Measurements from ENCODE around the gene NSMCE1.
"Not testable (repeated sequence)": the region's sequence is repeated elsewhere in the genome, so short reads cannot be mapped to it uniquely, and the experiment has no call there.

NSMCE1 gene

GRCh38 chr16:27302126-27302525 is 33.6 kb upstream of the NSMCE1 start:
- DNase-seq (ENCODE audit: low spot score), result no peak

- DNase-seq (ENCODE audit: low spot score), result no peak
Measured at GRCh38 chr16:27301236-27301861, 32.8 kb upstream of the NSMCE1 start.

DNA sequence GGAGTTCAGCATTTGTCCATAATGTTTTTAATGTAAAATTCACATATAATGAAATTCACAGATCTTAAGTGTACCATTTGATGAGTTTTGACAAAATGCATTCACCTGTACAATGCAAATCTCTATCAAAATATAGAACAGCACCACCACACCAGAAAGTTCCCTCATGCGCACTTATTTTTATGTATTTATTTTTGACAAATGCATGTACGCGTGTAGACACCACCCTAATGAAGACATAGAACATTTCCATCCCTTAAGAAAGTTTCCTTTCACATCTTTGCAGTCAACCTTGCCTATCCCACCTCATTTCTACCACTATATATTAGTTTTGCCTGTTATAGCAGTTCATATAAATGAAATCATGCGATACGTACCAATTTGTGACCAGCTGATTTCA is 29.6 kb upstream of the NSMCE1 start:
- DNase-seq (ENCODE audit: low spot score), result no peak

DNA sequence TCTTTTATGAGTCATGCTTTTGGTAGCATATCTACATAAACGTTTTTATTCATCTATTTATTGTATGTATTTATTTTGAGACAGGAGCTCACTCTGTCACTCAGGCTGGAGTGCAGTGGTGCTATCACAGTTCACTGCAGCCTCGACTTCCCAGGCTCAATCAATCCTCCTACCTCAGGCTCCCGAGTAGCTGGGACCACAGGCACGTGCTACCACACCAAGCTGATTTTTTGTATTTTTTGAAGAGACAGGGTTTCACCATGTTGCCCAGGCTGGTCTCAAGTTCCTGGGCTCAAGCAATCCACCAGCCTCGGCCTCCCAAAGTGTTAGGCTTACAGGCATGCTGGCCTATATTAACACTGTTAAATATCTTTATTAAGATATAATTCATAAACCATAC is 24.8 kb upstream of the NSMCE1 start:
- DNase-seq (ENCODE audit: low spot score), result no peak

- no peak for DNase-seq (ENCODE audit: low spot score)
Measured at GRCh38 chr16:27291722-27292240, 23.2 kb upstream of the NSMCE1 start.

DNA sequence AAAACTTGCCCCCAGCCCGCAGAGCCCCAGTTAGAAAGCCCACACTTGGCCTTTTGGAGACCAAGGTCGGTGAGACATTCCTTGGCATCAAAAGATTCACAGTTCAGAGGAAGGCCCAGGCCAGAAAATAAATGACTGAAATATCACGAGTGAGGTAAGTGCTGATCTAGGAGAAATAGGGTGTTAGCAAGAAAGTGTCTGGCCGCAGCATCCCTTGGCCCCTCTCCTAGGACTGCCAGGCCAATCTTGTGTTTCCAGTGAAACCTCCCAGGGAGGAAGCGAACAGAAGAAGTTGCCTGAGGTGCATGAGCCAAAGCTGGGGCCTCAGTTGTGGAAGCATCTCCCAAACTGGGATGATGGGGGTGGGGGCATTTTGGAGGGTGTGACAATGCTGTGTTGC is 22.5 kb upstream of the NSMCE1 start:
- DNase-seq (ENCODE audit: low spot score), result no peak

- no peak for DNase-seq (ENCODE audit: low spot score)
Measured at GRCh38 chr16:27290562-27290961, 22.0 kb upstream of the NSMCE1 start.

DNA sequence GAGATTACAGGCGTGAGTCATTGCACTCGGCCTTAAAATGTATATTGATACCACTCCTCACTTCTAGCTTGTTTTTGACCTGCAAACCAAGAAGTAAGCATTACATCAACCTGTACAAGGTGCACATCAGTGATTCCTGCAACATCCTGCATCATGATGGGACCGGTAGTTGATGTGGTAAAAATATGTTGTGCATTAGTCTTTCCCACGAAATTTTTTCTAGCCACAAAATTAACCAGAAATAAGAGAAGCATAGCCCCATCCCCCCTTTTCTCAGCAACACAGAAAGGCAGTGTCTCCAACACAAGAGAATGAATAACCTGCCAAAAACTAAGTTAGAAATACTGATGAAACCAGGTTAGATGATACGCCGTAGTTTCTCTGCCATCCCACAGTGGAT is 21.1 kb upstream of the NSMCE1 start:
- peak; percentile 36 for DNase-seq (ENCODE audit: low spot score)

DNA sequence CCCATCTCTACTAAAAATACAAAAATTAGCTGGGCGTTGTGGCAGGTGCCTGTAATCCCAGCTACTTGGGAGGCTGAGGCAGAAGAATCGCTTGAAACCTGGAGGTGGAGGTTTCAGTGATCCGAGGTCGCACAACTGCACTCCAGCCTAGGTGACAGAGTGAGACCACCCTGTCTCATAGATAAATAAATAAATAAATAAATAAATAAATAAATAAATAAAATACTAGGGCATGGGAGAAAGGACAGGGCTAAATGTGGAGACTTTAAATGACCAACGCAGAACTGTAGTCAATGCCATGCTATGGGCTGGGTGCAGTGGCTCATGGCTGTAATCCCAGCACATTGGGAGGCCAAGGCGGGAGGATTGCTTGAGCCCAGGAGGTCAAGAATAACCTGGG is 19.7 kb upstream of the NSMCE1 start:
- DNase-seq (ENCODE audit: low spot score), result not testable (repeated sequence)

DNA sequence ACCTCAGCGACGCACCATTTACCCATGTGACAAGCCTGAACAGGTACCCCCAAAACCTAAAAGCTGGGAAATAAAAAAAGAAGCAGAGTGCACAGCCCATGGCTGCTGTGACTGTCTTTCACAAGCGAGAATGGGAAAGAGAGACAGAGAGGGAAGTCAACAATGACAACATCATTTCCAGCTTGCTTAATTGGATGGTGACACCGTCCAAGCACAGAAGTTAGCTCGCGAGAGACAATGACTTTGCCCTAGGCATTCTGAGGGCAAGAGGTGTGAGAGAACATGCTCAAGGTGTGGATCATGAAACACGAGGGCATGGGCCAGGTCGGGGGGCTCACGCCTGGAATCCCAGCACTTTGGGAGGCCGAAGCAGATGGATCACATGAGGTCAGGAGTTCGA is 19.3 kb upstream of the NSMCE1 start:
- DNase-seq (ENCODE audit: low spot score), result no peak

GRCh38 chr16:27287051-27287811 is 18.7 kb upstream of the NSMCE1 start:
- DNase-seq (ENCODE audit: low spot score), result no peak

- DNase-seq (ENCODE audit: low spot score), result no peak
Measured at GRCh38 chr16:27286451-27286850, 17.9 kb upstream of the NSMCE1 start.

DNA sequence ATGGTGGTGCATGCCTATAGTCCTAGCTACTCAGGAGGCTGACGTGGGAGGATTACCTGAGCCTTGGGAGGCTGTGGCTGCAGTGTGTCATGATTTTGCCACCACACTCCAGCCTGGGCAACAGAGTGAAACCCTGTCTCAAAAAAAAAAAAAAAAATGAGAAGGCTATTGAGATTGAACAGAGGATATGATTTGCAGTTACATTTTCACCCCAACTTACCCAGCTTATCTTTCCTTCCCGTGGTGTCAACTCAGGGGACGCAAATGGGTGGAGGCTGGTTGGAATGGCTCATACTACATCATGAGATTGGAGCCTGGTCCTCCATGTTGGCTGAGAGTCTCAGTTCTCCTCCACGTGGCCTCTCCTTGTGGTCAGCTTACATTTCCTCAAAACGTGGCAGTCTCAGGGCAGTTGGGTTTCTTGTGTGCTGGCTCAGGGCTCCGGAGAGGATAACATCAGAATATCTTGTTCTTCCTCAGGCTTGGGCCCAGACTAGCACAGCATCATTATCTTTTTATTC is 17.2 kb upstream of the NSMCE1 start:
- no peak for DNase-seq (ENCODE audit: low spot score)

DNA sequence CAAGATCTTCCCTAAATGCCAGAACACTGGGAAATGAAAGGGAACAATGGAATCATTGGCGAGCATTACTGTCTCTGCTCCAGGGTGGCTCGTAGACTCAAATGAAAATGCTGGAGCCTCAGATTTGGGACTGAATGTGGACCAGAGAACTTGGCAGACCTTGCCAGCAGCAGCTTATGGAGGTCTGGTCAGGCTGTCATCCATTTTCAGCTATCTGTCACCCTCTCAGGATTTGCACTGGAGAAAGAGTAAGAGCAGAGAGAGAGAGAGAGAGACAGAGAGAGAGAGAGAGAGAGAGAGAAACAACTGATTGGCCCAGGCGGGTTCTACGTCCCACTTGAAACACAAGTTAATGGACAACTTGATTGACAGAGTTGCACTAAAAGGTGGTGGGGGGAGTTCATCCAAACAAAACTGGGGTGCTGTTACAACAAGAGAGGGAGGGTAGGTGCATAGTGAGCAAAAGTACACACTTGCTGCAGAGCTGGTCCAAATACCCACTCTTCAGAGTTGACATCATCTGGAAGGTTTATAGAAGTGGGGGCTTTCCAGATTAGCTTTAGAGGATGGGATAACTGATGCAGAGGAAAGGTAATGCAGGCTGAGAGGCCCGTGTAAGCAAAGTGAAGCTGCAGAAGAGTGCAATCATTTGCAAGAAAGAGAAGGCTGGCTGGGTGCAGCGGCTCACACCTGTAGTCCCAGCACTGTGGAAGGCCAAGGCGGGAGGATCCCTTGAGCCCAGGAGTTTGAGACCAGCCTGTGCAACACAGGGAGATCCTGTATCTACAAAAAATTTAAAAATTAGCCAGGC is 16.5 kb upstream of the NSMCE1 start:
- DNase-seq (ENCODE audit: low spot score), result no peak

DNA sequence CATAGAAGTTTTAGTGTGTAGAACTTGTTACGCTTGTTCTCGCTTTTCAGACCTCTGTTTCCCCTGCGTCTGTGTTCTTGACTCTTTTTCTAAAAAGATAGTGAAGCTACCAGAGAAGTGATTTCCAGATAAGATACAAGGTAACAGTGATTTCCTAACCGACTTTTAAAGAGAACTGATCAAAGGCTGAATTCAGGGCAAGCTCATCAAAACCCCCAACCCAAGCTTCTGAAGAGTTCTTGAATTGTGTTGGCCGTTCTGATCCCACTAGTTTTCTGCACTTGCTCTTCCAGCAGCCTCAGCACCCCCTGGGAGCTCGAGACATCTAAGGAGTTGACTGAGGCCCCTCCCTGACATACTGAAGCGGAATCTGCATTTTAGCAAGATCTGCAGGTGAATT is 12.7 kb upstream of the NSMCE1 start:
- DNase-seq (ENCODE audit: low spot score), result peak; percentile 8

- no peak for DNase-seq (ENCODE audit: low spot score)
Measured at GRCh38 chr16:27275394-27275793, 6.8 kb upstream of the NSMCE1 start.

GRCh38 chr16:27274424-27274874 is 5.9 kb upstream of the NSMCE1 start:
- DNase-seq (ENCODE audit: low spot score), result peak; percentile 39

GRCh38 chr16:27273670-27274423 is 5.3 kb upstream of the NSMCE1 start:
- no peak for DNase-seq (ENCODE audit: low spot score)

GRCh38 chr16:27273330-27273669 is 4.7 kb upstream of the NSMCE1 start:
- DNase-seq (ENCODE audit: low spot score), result no peak

- not testable (repeated sequence) for DNase-seq (ENCODE audit: low spot score)
Measured at GRCh38 chr16:27272697-27273096, 4.1 kb upstream of the NSMCE1 start.

DNA sequence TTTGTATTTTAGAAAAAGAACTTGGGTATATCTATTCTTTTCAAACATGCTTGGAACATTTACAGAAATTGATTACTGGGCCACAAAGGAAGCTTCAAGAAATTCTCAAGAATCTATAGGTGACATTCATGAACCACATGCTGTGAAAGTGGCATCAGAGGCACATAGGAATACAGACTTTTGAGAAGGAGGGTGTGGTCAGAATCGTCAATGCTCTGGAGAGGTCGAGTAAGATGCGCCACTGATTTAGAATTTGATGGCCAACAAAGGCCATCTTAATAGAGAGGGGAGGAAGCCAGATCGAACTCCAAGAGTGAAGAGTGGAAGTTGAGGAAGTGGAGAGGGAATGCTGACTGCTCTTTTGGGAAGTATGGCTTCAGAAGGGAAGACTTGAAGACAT is 3.5 kb upstream of the NSMCE1 start:
- no peak for DNase-seq (ENCODE audit: low spot score)

DNA sequence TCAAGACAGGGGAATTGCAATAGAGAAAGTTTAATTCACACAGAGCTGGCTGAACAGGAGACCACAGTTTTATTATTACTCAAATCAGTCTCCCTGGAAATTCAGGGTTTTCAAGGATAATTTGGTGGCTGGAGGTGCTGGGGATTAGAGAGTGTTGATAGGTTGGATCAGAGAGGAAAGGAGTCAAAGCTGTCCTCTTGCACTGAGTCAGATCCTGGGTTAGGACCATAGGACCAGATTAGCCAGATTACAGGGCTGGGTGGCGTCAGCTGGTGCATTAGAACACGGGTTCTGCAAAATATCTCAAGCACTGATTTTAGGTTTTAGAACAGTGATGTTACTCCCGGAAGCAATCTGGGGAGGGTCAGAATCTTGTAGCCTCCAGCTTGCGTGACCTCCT is 1.8 kb upstream of the NSMCE1 start:
- no peak for DNase-seq (ENCODE audit: low spot score)
